Naive thymus-derived CD8-positive, alpha-beta T cell (primary cell): ENCODE measurements around the gene HOXA1. TPM values are rescaled to one million over a fixed set of nuclear protein-coding genes. Genes with fewer than 3 reads are reported as not detected.

Experiments
- ATAC-seq, 2 donors: fragments of 150-1000 bp; cut with Tn5 transposase in 1 of 2; sonication (Bioruptor Pico), chemical (Tn5 transposase) in 1 of 2; 1 replicate in 1 of 2; 2 replicates in 1 of 2; pipeline ENCODE4 v1.10.0; 2021; ENCODE audit warnings: mild to moderate bottlenecking in 2 of 2, moderate library complexity in 2 of 2
- POLR2A ChIA-PET: fragments of 350-600 bp; sonication (Branson Sonifier 250); formaldehyde crosslinking; loops from one replicate; lab custom pipeline; 2021; ENCODE audit warnings: antibody characterized with exemption; lab: Charles Lee
- DNase-seq, 10 donors: peaks; one replicate each; pipeline versions ENCODE4 v3.0.0 to v3.0.0-alpha.2; 2020 to 2022
- H3K27ac Mint-ChIP-seq, 10 donors: one replicate each; pipeline ENCODE4 v1.8.0; 2020 to 2022; ENCODE audit warnings: mild to moderate bottlenecking in 10 of 10, mixed read lengths in 10 of 10, moderate library complexity in 4 of 10, inconsistent platforms in 1 of 10
- H3K27me3 Mint-ChIP-seq, 5 donors: one replicate each; pipeline ENCODE4 v1.8.0; 2021 to 2022; ENCODE audit warnings: mixed read lengths in 5 of 5
- H3K36me3 Mint-ChIP-seq, 3 donors: one replicate each; pipeline ENCODE4 v1.8.0; 2020 to 2022; ENCODE audit warnings: mixed read lengths in 3 of 3, mild to moderate bottlenecking in 2 of 3, inconsistent platforms in 1 of 3
- H3K4me1 Mint-ChIP-seq, 4 donors: one replicate each; pipeline ENCODE4 v1.8.0; 2021 to 2022; ENCODE audit warnings: mixed read lengths in 4 of 4
- H3K4me3 Mint-ChIP-seq, 10 donors: one replicate each; pipeline ENCODE4 v1.8.0; 2020 to 2022; ENCODE audit warnings: mild to moderate bottlenecking in 10 of 10, mixed read lengths in 10 of 10, moderate library complexity in 6 of 10, inconsistent platforms in 1 of 10
- H3K9me3 Mint-ChIP-seq, 9 donors: one replicate each; pipeline ENCODE4 v1.8.0; 2020 to 2022; ENCODE audit warnings: mixed read lengths in 9 of 9, mild to moderate bottlenecking in 3 of 9, inconsistent platforms in 1 of 9, moderate library complexity in 1 of 9
- polyA plus RNA-seq, 3 donors: library from polyadenylated mRNA; unstranded; fragments of 300-500 nt; fragmentation: Illumina TruSeq; gene quantifications; one replicate each; pipeline ENCODE4 v1.2.3, GENCODE V29; 2021
- total RNA-seq, 8 experiments: library from RNA in 2 of 8; stranded (reverse) in 2 of 8; gene quantifications; one replicate each; pipeline ENCODE4 v1.2.3 and lab custom pipeline; 2021 to 2026

The HOXA1 gene
- total and polyA plus RNA-seq, 5 experiments from 2014 or later: 0.15 to 0.68 (median 0.41) TPM; not detected in 1

DNA sequence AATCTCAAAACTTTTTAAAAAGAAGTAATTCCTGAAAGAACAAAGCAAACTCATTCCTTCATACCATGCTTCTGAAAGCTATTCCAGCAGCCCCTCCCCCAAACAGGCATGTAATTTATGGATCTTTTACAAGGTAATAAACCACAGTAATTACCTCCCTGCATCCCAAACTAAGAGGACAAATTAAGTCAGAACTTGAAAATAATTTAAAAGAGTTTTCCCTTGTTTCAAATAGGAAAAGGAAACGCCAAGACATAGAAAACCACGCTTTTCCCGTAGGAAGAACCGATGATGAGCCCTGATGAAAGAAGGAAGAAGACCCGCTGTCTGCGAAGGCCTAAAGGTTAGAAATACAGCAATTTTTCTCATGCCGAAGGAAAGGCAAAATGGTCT is 25.9 kb upstream of the HOXA1 start:
- H3K27me3 Mint-ChIP-seq: peaks cover 2 to 30% (median 16%) of the 10 kb centered on the region in 5 donors
- H3K36me3 Mint-ChIP-seq: no peaks in the 10 kb centered on the region
- no peak for DNase-seq
- no peaks in the 10 kb centered on the region for H3K9me3 Mint-ChIP-seq
- no peaks in the 10 kb centered on the region for H3K4me1 Mint-ChIP-seq
- POLR2A ChIA-PET: interaction anchor here (0.8 kb wide), 1 partner anchor 44 kb away, joined by 3 read pairs; no protein-coding TSS in a partner anchor
- H3K27ac Mint-ChIP-seq: no peak overlapping the region
- ATAC-seq: no peak
- H3K4me3 Mint-ChIP-seq: no peak overlapping the region

DNA sequence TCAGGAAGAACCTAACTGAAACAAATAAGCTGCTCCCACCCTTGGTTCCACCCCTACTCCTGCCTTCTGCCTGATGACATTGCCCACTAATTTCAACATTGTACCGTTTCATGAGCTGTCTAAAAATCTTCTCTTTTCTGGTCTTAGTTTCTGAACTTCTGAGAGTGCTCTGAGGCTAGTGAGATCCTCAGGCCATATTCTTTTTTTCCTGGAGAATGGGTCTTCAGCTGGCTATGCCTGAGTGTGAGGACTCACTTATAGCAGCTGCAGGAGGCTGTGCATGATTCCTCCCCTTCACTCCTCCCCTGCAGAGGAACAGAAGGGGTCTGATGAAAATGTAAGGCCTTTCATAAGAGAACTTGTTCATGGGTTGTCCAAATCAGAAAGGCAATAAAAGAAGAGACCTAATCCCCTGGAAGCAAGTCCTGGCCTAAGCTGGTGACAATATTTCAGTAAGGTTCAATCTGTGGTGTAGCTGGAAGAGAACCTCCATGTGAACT is 23.7 kb upstream of the HOXA1 start:
- ATAC-seq (no peak), DNase-seq (no peak)
- no peak overlapping the region for H3K27ac Mint-ChIP-seq
- H3K4me1 Mint-ChIP-seq: no peaks in the 10 kb centered on the region
- H3K9me3 Mint-ChIP-seq: no peaks in the 10 kb centered on the region
- H3K27me3 Mint-ChIP-seq: peaks cover 0 to 14% (median 3%) of the 10 kb centered on the region in 5 donors
- no peak overlapping the region for H3K4me3 Mint-ChIP-seq
- POLR2A ChIA-PET: no interaction called here
- no peaks in the 10 kb centered on the region for H3K36me3 Mint-ChIP-seq

DNA sequence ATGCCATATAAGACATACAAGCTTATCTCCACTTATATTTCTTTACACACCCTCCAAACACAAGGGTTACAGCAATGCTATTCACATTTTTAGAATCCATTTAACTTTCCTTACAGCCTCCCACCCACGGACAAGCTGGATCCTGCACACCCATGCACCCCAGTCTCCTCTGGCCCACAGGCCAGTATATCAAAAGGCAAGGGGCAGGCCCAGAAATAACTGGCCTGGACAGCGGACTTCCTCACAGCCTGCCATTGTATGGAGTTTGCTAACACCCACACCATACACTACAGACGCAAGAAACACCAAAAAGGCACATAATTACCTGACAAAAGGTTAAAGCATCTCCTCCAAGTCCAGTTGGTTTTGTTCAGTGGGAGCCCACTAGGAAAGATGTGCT is 22.8 kb upstream of the HOXA1 start:
- H3K27ac Mint-ChIP-seq: no peak overlapping the region
- peaks cover 0 to 12% (median 3%) of the 10 kb centered on the region in 5 donors for H3K27me3 Mint-ChIP-seq
- no peaks in the 10 kb centered on the region for H3K36me3 Mint-ChIP-seq

DNA sequence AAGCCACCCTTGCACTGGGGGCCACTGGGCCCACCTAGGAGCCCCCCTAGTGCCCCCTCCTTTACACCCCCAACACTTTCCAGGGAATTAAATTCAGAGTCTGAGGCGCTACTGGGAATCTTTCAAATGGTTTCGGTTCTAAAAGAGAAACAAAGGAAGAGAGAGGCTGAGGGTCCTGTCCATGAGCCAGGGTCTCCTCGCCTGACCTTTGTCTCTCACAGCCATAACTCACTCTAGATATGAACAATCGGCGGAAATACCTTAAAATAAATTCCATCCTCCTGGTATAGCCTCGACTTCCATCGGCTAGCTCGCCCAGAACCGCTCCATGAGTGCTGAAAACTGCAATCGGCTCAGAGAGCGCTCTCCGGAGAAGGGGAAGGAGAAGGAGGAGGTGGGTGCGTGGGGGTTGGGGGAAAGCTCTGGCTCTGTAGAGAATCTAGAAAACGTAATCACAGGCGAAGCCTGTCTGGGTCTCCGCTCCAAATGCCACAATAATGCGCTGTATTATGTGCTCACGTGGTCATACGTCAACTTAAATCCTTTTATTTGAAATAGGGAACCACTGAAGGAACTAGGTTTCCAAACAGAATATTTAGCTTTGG is 22.2 kb upstream of the HOXA1 start:
- no peaks in the 10 kb centered on the region for H3K4me1 Mint-ChIP-seq
- H3K4me3 Mint-ChIP-seq: no peak overlapping the region
- peaks cover 0 to 15% (median 3%) of the 10 kb centered on the region in 5 donors for H3K27me3 Mint-ChIP-seq
- POLR2A ChIA-PET: no interaction called here
- no peaks in the 10 kb centered on the region for H3K9me3 Mint-ChIP-seq
- no peaks in the 10 kb centered on the region for H3K36me3 Mint-ChIP-seq
- no peak overlapping the region for H3K27ac Mint-ChIP-seq
- ATAC-seq (no peak), DNase-seq (no peak)

More for the DNA sequence above, 22.8 kb upstream of the HOXA1 start:
- Mint-ChIP-seq H3K4me3 (no peak overlapping the region), H3K9me3 (no peaks in the 10 kb centered on the region), H3K4me1 (no peaks in the 10 kb centered on the region)
- no peak for ATAC-seq
- no peak for DNase-seq
- POLR2A ChIA-PET: no interaction called here

DNA sequence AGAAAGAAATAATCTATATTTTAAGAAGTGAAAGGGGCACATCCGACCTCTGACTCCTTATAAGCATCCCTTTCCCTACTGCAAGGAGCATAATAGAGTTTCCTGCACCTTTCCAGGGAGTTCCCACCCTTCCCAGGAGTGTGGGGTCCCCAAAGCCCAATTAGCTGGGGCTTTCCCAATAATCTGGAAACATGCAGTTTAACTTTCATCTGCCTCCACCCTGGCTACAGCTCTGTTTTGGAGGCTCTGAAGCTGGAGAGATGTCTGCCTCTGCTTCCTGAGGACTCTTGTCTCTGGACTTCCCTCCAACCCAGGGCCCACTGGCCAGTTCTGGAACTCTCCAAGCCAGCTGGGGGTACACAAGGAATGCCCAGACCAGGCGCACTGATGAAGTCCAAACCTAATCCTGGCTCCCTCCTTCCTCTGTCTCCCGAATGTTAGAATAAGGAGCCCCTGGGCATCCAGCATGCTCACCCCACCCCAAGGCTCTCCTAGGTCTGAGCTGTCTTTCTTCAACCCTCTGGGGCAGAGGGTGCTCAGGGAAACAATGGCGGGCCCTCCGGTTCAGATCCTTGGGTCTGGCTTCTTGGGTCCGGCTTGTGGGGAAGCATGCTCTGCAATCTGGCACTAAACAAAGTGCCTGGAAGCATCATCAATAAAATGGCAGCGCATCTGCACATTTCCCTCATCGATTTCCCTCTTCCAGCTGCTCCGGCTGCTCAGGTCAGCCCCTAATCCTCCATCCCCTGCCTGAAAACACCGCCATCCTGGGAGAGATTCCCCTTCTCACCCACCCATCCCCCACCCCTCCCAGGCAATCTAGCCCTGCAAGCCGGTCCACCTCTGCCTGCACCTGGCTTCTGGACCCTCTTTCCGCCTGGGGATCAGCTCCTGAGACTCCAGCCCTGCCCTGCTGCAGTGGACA is 21.4 kb upstream of the HOXA1 start:
- ATAC-seq (no peak), DNase-seq (no peak)
- Mint-ChIP-seq H3K27ac (peak overlapping the region in 1 of 10 donors; percentile 13), H3K27me3 (peaks cover 0 to 15% (median 3%) of the 10 kb centered on the region in 5 donors), H3K4me3 (no peak overlapping the region), H3K9me3 (no peaks in the 10 kb centered on the region), H3K4me1 (no peaks in the 10 kb centered on the region), H3K36me3 (no peaks in the 10 kb centered on the region)
- POLR2A ChIA-PET: no interaction called here

DNA sequence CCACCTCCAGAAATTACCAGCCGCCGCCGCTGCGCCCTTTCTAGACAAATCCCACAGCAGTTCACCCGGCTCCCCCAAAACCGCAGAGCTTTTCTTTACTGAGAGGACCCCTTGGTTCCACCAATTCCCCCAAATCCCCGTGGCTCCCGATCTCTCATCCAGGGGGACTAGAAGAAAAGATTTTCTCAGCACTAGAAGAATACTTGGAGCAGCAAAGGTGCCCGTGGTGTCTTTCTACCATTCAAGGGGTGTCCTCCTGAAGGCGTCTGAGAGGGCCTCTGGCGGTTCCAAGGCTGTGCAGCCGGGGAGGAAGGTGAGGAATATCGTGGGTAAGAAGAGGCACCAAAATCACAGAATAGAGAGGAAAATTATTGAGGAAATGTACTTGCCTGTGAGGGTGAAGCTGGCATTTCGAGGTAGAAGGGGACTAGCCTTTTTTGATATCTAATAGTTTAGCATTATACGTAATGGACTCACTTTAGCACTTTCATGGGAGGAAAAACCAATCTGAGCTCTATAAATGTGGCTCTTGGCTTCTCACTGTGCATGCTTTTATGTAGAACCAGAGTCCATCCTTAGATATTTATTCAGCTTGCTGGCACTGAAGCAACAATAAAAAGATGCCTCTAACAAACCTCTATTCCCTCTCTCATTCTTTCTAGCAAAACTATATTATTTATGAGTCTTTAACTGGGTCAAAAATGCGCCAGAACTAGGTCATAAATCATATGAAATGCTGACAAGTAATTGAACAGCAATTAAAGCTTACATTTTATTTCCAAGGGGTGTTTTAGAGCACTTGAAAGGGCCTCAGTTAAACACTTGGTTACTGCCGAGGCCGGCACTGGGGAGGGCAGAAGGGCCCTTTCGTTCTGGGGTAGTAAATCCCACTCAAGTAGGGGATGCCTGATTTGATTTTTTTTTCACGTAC is 20.5 kb upstream of the HOXA1 start:
- DNase-seq (no peak), ATAC-seq (no peak)
- H3K4me1 Mint-ChIP-seq: no peaks in the 10 kb centered on the region
- no peaks in the 10 kb centered on the region for H3K36me3 Mint-ChIP-seq
- H3K27me3 Mint-ChIP-seq: peaks cover 0 to 15% (median 3%) of the 10 kb centered on the region in 5 donors
- POLR2A ChIA-PET: no interaction called here
- no peak overlapping the region for H3K27ac Mint-ChIP-seq
- no peaks in the 10 kb centered on the region for H3K9me3 Mint-ChIP-seq
- H3K4me3 Mint-ChIP-seq: no peak overlapping the region

DNA sequence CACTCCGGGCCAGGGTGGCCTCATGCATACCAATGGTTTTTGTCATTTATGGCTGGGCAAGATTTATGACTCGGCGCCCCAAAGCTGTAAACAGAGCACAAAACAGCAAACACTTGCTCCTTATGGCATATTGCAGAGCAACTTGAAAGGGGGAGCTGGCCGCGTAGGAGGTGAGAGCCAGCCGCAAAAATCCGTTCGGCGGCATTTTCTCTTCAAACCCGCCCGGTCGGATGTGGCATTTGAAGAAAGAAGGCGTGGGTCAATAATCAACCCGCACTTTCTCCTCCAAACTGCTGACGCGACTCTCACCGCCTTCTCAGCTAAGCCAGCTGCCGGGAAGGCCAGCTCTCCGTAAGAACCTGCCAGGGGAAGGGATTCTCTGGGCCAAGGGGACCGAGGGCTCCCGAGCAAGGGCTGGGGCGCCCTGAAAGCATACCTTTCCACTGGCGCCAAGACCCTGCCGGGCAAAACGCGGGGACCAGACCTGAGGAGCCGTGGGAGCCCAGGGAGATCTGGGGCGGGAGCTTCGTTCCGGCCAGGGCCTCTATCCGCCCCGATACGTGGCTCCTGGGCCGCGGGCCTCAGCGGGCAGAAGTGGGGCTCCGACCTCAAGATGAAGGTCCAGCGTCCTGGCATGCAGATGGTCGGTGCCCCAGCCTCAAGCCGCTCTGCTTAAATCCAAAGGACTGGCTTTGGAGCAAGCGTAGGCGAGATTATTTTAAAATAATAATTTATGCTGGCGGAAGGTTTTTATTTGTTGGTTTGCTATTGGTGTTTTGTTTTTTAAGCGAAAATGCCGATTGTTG is 19.6 kb upstream of the HOXA1 start:
- H3K27ac Mint-ChIP-seq: no peak overlapping the region
- H3K4me3 Mint-ChIP-seq: no peak overlapping the region
- H3K9me3 Mint-ChIP-seq: no peaks in the 10 kb centered on the region
- no peaks in the 10 kb centered on the region for H3K4me1 Mint-ChIP-seq
- no peaks in the 10 kb centered on the region for H3K36me3 Mint-ChIP-seq
- POLR2A ChIA-PET: no interaction called here
- peaks cover 0 to 15% (median 3%) of the 10 kb centered on the region in 5 donors for H3K27me3 Mint-ChIP-seq
- DNase-seq (no peak), ATAC-seq (no peak)

DNA sequence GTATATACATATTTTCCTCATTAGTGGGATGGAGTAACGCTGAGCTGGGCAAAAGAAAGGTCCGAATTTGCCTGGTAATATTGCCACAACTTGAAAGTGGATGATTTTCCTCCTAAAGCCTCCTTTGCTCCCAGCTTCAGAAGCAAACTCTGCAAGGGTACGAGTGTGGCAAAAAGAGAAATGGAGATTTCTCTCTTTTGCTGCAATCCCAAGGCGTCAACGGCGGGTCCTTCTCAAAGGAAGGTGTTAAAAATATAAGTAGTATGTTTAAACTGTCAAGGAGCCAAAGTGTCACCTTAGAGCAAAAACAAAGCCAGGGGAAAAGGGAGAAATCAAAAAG is 19.1 kb upstream of the HOXA1 start:
- Mint-ChIP-seq H3K9me3 (no peaks in the 10 kb centered on the region), H3K4me1 (no peaks in the 10 kb centered on the region)

DNA sequence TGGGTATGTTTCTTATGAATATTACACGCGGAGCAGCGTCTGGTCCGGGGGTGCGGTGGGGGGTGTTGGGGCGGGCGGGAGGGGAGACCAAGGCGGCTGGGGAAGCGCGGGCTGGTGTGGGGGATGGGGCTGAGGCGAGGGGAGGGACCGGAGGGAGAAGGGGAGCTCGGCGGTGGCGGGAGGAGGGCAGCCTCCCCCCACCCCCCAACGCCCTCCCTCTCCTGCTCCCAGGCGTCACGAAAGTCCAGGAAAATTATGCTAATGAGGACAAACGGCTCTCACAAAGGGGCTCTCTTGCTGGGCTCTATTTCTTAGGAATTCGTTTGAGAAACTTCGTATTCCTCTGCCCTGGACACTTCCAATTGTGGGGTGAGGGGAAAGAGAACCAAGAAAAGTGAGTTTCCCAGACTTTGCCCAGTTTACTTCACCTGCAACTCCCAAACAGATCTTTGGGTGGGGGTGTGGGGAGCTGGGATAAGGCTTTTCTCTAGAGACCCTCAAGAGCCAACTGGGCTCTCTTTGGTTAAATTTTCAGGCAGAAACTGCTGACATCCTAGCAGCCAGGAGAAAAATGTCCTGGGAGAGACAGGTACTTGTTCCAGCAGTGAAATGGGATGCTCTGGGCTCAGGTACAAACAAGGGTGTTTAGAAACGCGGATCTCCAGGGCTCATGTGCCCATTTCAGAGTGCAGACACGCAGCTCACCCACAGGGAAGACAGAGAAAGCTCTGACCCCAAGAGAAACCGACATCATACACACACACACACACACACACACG is 18.4 kb upstream of the HOXA1 start:
- Mint-ChIP-seq H3K4me3 (no peak overlapping the region), H3K27ac (no peak overlapping the region), H3K9me3 (no peaks in the 10 kb centered on the region), H3K36me3 (no peaks in the 10 kb centered on the region), H3K27me3 (peaks cover 0 to 14% (median 6%) of the 10 kb centered on the region in 5 donors), H3K4me1 (no peaks in the 10 kb centered on the region)
- POLR2A ChIA-PET: no interaction called here
- no peak for DNase-seq
- no peak for ATAC-seq

More for the DNA sequence above, 19.1 kb upstream of the HOXA1 start:
- POLR2A ChIA-PET: no interaction called here
- Mint-ChIP-seq H3K4me3 (no peak overlapping the region), H3K27ac (no peak overlapping the region), H3K27me3 (peaks cover 0 to 15% (median 3%) of the 10 kb centered on the region in 5 donors), H3K36me3 (no peaks in the 10 kb centered on the region)
- no peak for ATAC-seq
- DNase-seq: no peak

DNA sequence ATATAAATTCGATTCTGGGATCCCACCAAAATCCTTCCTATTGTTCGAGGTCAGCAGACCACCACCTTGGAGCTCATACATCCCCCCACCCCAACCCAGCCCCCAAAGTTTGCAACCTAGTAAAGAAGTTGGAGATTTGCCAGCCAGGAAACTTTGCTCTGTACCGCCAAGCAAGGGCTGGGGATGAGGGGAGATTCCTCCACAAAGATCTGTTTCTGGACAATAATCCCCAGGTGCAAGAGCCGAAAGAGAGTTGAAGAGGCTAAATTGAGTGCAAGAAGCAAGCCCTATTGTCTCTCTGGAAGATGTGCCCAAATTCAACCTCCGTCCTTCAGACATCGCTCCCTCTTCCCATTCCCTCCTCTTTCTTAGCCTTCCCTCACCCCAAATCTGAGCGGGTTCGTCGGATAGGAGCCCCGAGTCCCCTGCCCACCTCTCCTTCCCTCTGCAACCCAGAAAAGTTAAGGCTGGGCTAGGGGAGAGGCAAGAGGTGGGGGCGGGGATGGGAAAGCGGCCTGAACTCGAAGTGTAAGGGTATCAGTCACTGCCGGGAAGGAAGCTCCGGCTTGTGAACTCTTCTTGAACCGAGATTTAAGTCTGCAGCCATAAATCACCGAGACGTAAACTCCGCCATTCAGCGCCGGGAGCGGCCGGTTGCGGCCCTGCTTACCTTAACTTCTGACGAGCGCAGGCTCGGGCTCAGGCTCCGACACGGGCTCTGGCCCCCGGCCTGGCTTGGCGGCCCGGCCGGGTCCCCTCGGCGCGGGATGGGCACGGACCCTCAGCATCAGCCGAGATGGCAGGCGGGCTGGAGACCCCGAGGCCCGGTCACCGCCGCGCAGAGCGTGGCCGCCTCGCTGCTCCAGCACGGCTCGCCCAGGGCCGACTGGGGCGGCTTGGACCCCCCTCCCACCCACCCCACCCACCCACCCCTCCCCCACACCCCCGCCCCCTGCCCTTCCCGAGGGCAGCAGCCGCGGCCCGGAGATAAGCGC is 17.5 kb upstream of the HOXA1 start:
- H3K4me3 Mint-ChIP-seq: no peak overlapping the region
- H3K9me3 Mint-ChIP-seq: no peaks in the 10 kb centered on the region
- no peak overlapping the region for H3K27ac Mint-ChIP-seq
- POLR2A ChIA-PET: no interaction called here
- no peak for DNase-seq
- no peak for ATAC-seq
- no peaks in the 10 kb centered on the region for H3K4me1 Mint-ChIP-seq
- no peaks in the 10 kb centered on the region for H3K36me3 Mint-ChIP-seq
- H3K27me3 Mint-ChIP-seq: peaks cover 2 to 11% (median 6%) of the 10 kb centered on the region in 5 donors
